HG03095 (cell line): ENCODE measurements around the gene BAZ2B.

ENCODE experiments used
- ATAC-seq: cut with Tn5 transposase; IDR thresholded peaks from one replicate; pipeline ENCODE4 v1.9.1; 2021; ENCODE audit warnings: moderate library complexity; ENCODE audit not compliant: unreplicated experiment

Gene BAZ2B

GRCh38 chr2:159351977-159352376 lies 264.4 kb downstream of the BAZ2B start:
- no peak for ATAC-seq

GRCh38 chr2:159349674-159350299 lies 266.6 kb downstream of the BAZ2B start:
- no peak for ATAC-seq

GRCh38 chr2:159326569-159327255 lies 289.6 kb downstream of the BAZ2B start:
- ATAC-seq, result no peak

- no peak for ATAC-seq
Observed at GRCh38 chr2:159322419-159322818, 293.9 kb downstream of the BAZ2B start.

GRCh38 chr2:159317392-159318088 lies 298.8 kb downstream of the BAZ2B start:
- ATAC-seq, result peak; percentile 39

GRCh38 chr2:159307942-159308341 lies 308.4 kb downstream of the BAZ2B start:
- no peak for ATAC-seq

GRCh38 chr2:159300586-159300985 lies 315.8 kb downstream of the BAZ2B start:
- ATAC-seq, result no peak

GRCh38 chr2:159298967-159299366 lies 317.4 kb downstream of the BAZ2B start:
- no peak for ATAC-seq

GRCh38 chr2:159297042-159297707 lies 319.2 kb downstream of the BAZ2B start:
- no peak for ATAC-seq

- no peak for ATAC-seq
Observed at GRCh38 chr2:159292157-159292556, 324.2 kb downstream of the BAZ2B start.

- no peak for ATAC-seq
Observed at GRCh38 chr2:159290289-159290907, 325.9 kb downstream of the BAZ2B start.

GRCh38 chr2:159287733-159288132 lies 328.6 kb downstream of the BAZ2B start:
- ATAC-seq, result no peak

- peak; percentile 89 for ATAC-seq
Observed at GRCh38 chr2:159286709-159287441, 329.5 kb downstream of the BAZ2B start.

GRCh38 chr2:159285929-159286708 lies 330.2 kb downstream of the BAZ2B start, which contains the start of gene WDSUB1:
TSS of gene WDSUB1 (minus strand) at chr2:159286703. CDS start at chr2:159283069, 3,634 bp downstream.
- no peak for ATAC-seq

GRCh38 chr2:159285433-159285832 lies 330.9 kb downstream of the BAZ2B start:
- no peak for ATAC-seq

GRCh38 chr2:159283529-159283928 lies 332.8 kb downstream of the BAZ2B start:
- no peak for ATAC-seq

GRCh38 chr2:159281002-159281401 lies 335.3 kb downstream of the BAZ2B start:
- ATAC-seq, result no peak

- ATAC-seq, result no peak
Observed at GRCh38 chr2:159279700-159280099, 336.6 kb downstream of the BAZ2B start.

GRCh38 chr2:159275111-159275510 lies 341.2 kb downstream of the BAZ2B start:
- no peak for ATAC-seq

GRCh38 chr2:159272156-159272555 lies 344.2 kb downstream of the BAZ2B start:
- ATAC-seq, result no peak
